Left ventricle myocardium superior (tissue), 1 donor: ENCODE measurements around the gene ERBB4. TPM values are rescaled to one million over a fixed set of nuclear protein-coding genes. Genes with fewer than 3 reads are reported as not detected.

Experiments used
- ATAC-seq: fragments of 200-7000 bp; cut with Tn5 transposase; one replicate; pipeline ENCODE4 v1.9.1; 2020; ENCODE audit warnings: mild to moderate bottlenecking, moderate library complexity
- DNase-seq: peaks from one replicate; pipeline ENCODE4 v3.0.0-alpha.2; 2020
- intact Hi-C: fragments of 100-400 bp; cut with micrococcal nuclease; formaldehyde crosslinking; loops from one replicate; pipeline ENCODE4 v1.11.0; 2022
- long read RNA-seq: library from polyadenylated mRNA; unstranded; transcript quantifications from one replicate; pipeline ENCODE4 v2.0.0, GENCODE V29; 2021
- total RNA-seq: library from RNA; stranded (reverse); fragmentation: NEBNext Ultra II Directional; extraction: Animal tissue kit (Norgen Biotek cat#: 25700); gene quantifications from one replicate; pipeline ENCODE4 v1.2.1, GENCODE V29; 2021
- donor health status: DM: no; HTN: yes; CAD: no; lungs with severe emphysema.

The ERBB4 gene
- 17.9 TPM for total RNA-seq
- long read RNA-seq, partial matches to known transcripts = 0 of 1 reads
- long read RNA-seq, other reads (novel, unspliced or antisense) = 1 of 1 reads

- DNase-seq (peak; percentile 59), ATAC-seq (peak; percentile 62)
- intact Hi-C loops = no loop called here
Measured at GRCh38 chr2:212538305-212539071, at the start of gene ERBB4. Gene ERBB4 (minus strand): TSS chr2:212538802. CDS start chr2:212538530, 272 bp downstream.

DNA sequence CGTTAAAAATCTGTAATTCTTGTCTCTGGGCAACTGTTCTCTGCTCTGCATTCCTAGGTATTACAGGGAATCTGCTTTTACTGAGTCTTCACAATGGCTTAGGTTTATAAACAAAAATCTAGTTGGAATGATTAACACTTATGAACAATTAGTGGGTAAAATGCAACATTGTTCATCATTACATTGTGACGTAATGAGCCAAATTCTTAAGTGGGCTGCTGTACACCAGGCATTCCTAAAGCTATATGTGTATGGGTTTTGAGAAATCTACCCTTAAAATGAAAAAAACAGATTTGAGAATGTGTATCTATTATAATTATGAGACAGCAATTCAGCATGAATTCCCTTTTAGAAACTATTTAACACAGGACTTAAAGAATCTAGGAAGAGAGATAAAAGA, 41.5 kb upstream of the ERBB4 start:
- DNase-seq (no peak), ATAC-seq (no peak)
- intact Hi-C loops = no loop called here

- intact Hi-C loops = no loop called here
- ATAC-seq = no peak
- no peak for DNase-seq
Measured at GRCh38 chr2:212556296-212556695, 17.7 kb upstream of the ERBB4 start.

GRCh38 chr2:212554233-212554632, 15.6 kb upstream of the ERBB4 start:
- no peak for DNase-seq
- intact Hi-C loops = no loop called here
- ATAC-seq = no peak

- DNase-seq (no peak), ATAC-seq (no peak)
- intact Hi-C loops = loop anchor here (5.0 kb wide), 2 partner anchors 403 to 543 kb away; no protein-coding TSS in a partner anchor
Measured at GRCh38 chr2:212549941-212550340, 11.3 kb upstream of the ERBB4 start.

DNA sequence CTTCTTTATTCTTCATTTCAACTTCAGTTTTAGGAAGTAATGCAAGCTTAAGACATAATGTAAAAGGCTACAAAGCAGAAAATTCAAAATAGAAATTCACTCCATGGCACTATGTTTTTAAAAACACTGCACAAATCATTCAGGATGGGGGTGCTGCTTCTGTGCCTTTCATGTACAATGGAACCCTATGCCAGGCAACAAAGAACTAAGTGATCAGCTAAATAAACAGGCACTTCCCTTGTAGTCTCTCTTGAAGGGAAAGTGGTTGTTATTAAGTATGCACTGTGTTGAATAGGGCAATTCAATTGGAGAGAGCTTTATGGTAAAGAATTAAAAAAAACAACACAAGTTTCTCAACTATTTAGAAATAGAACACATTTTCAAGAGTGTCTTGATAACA, 10.9 kb upstream of the ERBB4 start:
- intact Hi-C loops = loop anchor here (5.0 kb wide), 2 partner anchors 402 to 542 kb away; no protein-coding TSS in a partner anchor
- ATAC-seq = no peak
- no peak for DNase-seq

- intact Hi-C loops = loop anchor here (5.0 kb wide), 2 partner anchors 401 to 541 kb away; no protein-coding TSS in a partner anchor
- peak; percentile 78 for ATAC-seq
- no peak for DNase-seq
Measured at GRCh38 chr2:212548455-212548819, 9.8 kb upstream of the ERBB4 start.

DNA sequence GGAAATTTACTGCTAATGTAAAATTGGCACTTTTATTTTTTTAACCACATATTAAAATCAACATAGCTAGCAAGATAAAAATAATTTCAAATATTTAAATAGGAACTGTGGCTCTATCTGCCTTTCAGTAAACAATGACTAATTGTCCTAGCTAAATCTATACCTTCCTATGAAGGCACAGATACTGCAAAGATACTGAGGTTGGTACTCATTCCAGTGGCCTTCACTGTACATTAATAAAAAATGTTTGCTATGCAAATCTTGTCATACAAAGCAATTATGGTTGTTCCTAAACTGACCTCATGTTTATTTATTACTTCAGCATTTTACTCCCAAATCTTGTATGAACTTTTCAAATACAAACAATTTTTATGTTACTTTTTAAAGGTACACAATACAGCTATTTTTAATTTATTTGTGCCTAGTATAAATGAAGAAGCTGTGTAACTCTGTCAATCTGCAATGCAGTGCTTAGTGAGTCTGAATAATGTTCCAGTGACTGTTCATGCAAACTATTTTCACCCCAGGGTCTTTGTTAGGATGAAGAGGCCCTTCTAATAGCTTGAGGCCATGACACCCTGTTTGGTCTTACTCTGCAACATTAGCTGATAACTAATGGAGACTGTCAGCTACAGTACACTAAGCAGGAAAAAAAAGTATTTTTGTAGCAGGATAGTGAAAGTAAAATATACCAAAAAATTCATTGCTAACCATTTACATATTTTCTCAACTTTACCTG, 9.3 kb upstream of the ERBB4 start:
- intact Hi-C loops = loop anchor here (5.0 kb wide), 2 partner anchors 401 to 541 kb away; no protein-coding TSS in a partner anchor
- ATAC-seq (no peak), DNase-seq (no peak)

GRCh38 chr2:212546669-212547068, 8.1 kb upstream of the ERBB4 start:
- DNase-seq = no peak
- intact Hi-C loops = loop anchor here (5.0 kb wide), 2 partner anchors 399 to 539 kb away; no protein-coding TSS in a partner anchor
- no peak for ATAC-seq

DNA sequence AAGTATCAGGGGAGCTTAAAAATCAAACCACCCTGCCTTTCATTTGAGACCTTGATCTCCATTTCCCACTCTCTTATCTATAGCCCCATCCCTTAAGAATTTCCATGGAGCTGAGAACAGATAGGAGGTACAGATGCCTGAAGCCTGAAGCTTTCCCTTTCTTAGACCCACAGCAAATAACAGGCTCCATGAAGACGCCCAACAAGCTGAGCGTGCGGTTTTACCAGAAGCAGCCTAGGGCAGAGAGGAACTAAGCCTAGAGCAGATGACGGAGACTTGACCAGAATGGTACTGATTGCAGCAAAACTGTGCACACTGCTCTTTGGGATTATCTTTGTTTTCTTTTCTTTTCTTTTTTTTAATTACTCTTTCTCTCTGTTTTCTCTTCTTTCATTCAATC, 1.7 kb upstream of the ERBB4 start:
- ATAC-seq = no peak
- DNase-seq = no peak
- intact Hi-C loops = no loop called here

DNA sequence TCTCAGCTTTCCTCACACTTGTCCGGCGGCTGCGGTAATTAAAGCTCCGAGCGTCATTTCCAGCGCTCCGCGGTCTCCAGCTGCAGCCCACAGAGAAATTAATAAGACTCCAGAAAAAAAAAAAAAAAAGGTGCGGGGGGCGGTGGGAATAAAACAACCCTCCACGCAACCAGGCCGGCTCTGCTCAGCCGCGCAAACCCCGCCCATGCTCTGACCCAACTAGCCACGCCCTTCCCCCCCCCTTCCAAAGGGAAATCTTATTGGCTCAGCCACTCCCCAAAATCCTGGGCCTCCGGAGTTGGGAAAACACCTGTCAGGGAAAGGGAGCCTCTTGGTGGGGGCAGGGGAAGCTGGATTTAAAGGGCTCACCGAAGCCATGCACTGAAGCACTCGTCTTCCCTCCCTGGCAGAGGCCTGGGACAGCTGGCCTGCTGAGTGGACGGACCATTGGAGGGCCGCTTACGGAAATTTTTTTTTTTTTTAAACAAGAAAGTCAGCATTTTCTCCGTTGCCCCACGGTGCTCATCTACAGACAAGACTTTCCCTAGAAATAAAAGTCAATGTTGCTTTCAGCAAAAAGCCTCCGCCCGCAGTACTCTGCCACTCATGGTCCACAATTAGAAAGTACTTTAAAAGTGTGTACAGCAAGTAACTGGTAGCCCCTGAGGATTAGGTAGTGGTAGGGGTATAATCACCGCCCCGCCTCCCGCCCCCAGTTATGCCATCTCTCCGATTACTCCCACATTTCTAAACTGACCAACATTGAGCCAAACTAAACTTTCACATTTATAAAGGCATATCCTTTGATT, 674 bp upstream of the ERBB4 start:
- peak; percentile 77 for DNase-seq
- ATAC-seq = peak; percentile 83
- intact Hi-C loops = no loop called here

DNA sequence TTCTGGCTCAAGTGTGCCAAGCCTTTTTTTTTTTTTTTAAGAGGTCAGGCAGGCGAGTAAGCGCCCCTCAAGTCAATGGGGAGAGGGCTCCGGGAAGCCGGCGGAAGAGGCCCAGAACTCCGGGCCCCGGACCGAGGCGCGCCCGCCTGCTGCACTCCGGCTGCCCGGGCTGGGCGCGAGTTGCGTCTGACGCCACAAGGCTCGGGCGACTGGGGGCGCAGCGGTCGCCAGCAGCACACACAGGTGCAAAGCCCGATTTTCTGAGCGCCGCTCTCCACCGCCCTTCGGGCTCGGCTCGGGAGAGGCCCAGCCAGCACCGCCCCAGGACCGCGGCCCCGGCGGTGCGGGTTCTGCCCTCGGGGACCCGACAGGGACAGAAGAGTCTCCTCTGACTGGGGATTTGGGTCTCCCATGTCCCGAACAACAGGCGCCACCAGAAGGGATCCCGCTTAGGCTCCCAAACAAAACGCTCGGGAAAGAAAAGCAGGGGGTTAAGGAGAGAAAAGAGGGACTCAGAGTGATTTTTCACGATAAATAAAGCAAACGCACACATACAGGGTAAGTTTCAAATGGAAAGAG, 787 bp downstream of the ERBB4 start:
- ATAC-seq (peak; percentile 77), DNase-seq (peak; percentile 69)
- intact Hi-C loops = no loop called here

GRCh38 chr2:212536817-212537725, 1.5 kb downstream of the ERBB4 start:
- intact Hi-C loops = no loop called here
- peak; percentile 49 for DNase-seq
- peak; percentile 44 for ATAC-seq

GRCh38 chr2:212535996-212536816, 2.4 kb downstream of the ERBB4 start:
- DNase-seq (peak; percentile 30), ATAC-seq (peak; percentile 9)
- intact Hi-C loops = no loop called here

- intact Hi-C loops = no loop called here
- no peak for DNase-seq
- ATAC-seq = no peak
Measured at GRCh38 chr2:212534336-212534735, 4.3 kb downstream of the ERBB4 start.

- intact Hi-C loops = no loop called here
- no peak for DNase-seq
- no peak for ATAC-seq
Measured at GRCh38 chr2:212532585-212532984, 6.0 kb downstream of the ERBB4 start.

- ATAC-seq (no peak), DNase-seq (no peak)
- intact Hi-C loops = no loop called here
Measured at GRCh38 chr2:212532087-212532486, 6.5 kb downstream of the ERBB4 start.
